Stomach (tissue), 4 donors: ENCODE results near the gene SPINT2.
A peak's percentile ranks its signal among the peaks of the same experiment; 100 is the strongest.

Experiments used
- CTCF ChIP-seq, 7 experiments: fragments of 450-650 bp in 4 of 7; fragments of 200-600 bp in 3 of 7; sonication (generic) in 3 of 7; IDR thresholded peaks; one replicate each; pipeline ENCODE4 v1.5.1; 2016 to 2019; ENCODE audit warnings: antibody characterized with exemption in 7 of 7, control low read depth in 2 of 7, mild to moderate bottlenecking in 1 of 7
- EP300 ChIP-seq: sonication (generic); formaldehyde crosslinking; IDR thresholded peaks from one replicate; pipeline ENCODE4 v1.6.1; 2017; ENCODE audit warnings: antibody characterized with exemption
- POLR2A ChIP-seq, 4 donors: fragments of 450-650 bp; IDR thresholded peaks; one replicate each; pipeline ENCODE4 v1.6.1; 2016; ENCODE audit warnings: antibody characterized with exemption in 4 of 4, control low read depth in 2 of 4, mild to moderate bottlenecking in 1 of 4, moderate library complexity in 1 of 4
- POLR2AphosphoS5 ChIP-seq, 3 donors: sonication (generic); formaldehyde crosslinking; IDR thresholded peaks; one replicate each; pipeline ENCODE4 v1.6.1; 2016; ENCODE audit warnings: antibody characterized with exemption in 3 of 3

DNA sequence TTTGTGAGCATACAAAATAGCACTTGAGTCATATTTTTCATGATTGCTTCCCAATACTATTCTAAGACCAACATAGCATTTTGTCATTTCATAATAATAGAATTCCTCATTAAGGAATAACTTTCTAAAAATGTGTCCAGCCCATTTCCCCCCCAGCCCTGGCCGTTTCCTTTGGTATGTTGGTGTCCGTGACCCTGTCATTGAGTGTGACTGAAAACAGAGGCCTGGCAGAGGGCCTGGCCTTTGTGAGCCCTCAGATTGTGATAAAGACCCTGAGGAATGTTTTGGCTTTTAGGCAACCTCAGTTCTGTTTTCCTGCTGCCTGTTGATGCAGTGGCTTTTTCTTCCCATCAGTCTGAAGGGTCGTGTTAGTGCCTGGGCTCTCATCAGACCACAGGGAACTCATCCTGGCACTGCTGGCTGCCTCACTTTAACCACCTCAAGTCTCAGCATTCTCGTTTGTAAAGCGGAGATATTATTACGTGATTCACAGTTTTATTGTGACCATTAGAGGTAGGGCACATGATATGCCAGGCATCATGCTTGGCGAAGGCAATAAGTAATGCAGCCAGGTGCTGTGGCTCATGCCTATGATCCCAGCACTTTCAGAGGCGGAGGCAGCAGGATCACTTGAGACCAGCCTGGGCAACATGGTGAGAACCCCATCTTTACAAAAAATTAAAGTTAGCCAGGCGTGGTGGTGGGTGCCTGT, 13.8 kb downstream of the SPINT2 start:
- no peak for TF ChIP-seq CTCF (IDR thresholded peaks at IDR 0.05)
- TF ChIP-seq POLR2AphosphoS5 (IDR thresholded peaks at IDR 0.05): peak in 1 of 3 donors; percentile 38
- no peak for TF ChIP-seq POLR2A (IDR thresholded peaks at IDR 0.05)
- TF ChIP-seq EP300: no peak
